IMR-90 (cell line): ENCODE measurements around the gene DNAI2.

Experiments used
- BHLHE40 ChIP-seq: fragments of 150-350 bp; IDR thresholded peaks from 2 replicates; pipeline ENCODE4 v1.6.1; 2016; ENCODE audit warnings: mild to moderate bottlenecking, low read depth, low read length
- CEBPB ChIP-seq: IDR thresholded peaks from 2 replicates; pipeline ENCODE4 v1.6.1; 2012; ENCODE audit warnings: low read depth, low read length, improper control_type of control experiment
- CTCF ChIP-seq: conservative IDR thresholded peaks from 2 replicates; pipeline ENCODE4 v1.5.1; 2012; ENCODE audit warnings: mild to moderate bottlenecking, low read depth, low read length, improper control_type of control experiment
- FOS ChIP-seq: fragments of 150-350 bp; IDR thresholded peaks from 2 replicates; pipeline ENCODE4 v1.6.1; 2016; ENCODE audit warnings: low read depth, low read length
- MAZ ChIP-seq: IDR thresholded peaks from 2 replicates; pipeline ENCODE4 v1.6.1; 2012; ENCODE audit warnings: low read depth, mild to moderate bottlenecking, low read length, improper control_type of control experiment, moderate library complexity, borderline replicate concordance
- POLR2A ChIP-seq: IDR thresholded peaks from 2 replicates; pipeline ENCODE4 v1.6.1; 2012; ENCODE audit warnings: mild to moderate bottlenecking, low read depth, low read length
- RAD21 ChIP-seq: IDR thresholded peaks from 2 replicates; pipeline ENCODE4 v1.6.1; 2012; ENCODE audit warnings: low read length, improper control_type of control experiment
- RFX5 ChIP-seq: IDR thresholded peaks from 2 replicates; pipeline ENCODE4 v1.8.0; 2012; ENCODE audit warnings: low read depth, mild to moderate bottlenecking, low read length, moderate library complexity
- USF2 ChIP-seq: fragments of 150-350 bp; IDR thresholded peaks from 2 replicates; pipeline ENCODE4 v1.6.1; 2017; ENCODE audit warnings: mild to moderate bottlenecking, antibody characterized with exemption, low read length, low read depth

- TF ChIP-seq FOS (no peak), CTCF (no peak), POLR2A (no peak), MAZ (no peak), BHLHE40 (no peak), RFX5 (no peak), RAD21 (no peak), CEBPB (no peak), USF2 (no peak)
Measured at GRCh38 chr17:74237321-74237720, 36.7 kb upstream of the DNAI2 start.
